Fibroblast of skin of scalp (primary cell): ENCODE data around the gene GALNT10.

ENCODE experiments used
- DNase-seq: peaks from one replicate; pipeline ENCODE4 v3.0.0-alpha.2; 2013

GALNT10 gene

DNA sequence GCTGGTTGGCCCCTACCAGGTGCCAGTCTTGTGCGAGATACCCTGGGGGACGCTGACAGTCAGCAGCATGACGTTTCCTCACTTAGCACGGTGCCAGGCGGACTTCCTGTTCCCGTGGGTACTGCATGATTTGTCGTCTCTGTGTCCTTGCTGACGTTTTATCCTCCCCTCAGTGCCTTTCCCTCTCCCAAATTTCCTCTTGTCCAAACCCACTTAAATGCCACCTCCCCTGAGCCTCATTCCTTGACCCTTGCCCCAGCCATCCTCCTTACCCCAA is 194.6 kb downstream of the GALNT10 start:
- DNase-seq: no peak

DNA sequence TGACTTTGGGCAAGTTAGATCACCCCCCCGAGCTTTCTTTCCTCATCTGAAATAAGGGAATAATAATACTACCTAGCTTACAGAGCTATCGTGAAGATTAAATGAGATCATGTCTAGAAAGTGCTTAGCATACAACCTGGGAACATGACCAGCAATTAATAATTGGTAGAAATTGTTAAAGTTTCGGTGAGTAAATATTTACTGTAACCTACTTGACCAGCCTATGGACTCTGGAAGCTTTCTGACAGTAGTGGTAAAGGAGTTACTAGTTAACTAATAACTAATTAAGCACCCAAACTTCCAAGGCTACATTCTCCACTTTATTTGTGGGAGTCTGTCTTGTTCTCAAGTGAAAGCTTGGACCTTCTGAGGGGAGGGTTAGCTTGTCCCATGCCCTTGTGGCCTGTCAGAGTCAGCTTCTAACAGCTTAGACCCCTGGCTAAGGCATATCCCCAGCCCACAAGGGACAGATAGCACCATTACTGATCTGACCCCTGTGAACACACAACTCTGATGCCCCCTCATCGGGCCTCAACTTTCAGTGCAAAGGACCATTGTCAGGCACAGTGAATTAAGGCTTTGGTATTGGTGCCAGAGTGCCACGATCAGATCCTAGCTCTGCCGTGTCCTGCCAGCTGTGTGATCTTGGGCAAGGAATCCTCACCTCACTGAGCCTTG is 196.6 kb downstream of the GALNT10 start:
- DNase-seq: no peak

DNA sequence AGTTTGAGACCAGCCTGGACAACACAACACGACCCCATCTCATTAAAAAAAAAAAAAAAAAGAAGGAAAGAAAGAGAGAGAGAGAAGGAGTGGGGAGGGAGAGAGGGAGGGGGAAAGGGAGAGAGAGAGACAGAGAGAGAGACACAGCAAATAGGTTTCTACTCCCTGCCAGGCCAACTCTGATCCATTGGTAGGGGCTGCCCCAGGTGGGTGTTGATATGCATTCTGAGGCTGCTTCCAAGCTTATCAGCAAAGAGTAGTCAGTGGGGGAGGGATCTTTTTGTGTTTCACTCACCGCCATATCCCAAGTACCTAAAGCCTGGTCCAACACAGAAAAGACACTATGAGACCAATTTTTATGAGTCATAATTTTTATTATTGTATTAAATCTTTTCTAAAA is 198.3 kb downstream of the GALNT10 start:
- DNase-seq: no peak

DNA sequence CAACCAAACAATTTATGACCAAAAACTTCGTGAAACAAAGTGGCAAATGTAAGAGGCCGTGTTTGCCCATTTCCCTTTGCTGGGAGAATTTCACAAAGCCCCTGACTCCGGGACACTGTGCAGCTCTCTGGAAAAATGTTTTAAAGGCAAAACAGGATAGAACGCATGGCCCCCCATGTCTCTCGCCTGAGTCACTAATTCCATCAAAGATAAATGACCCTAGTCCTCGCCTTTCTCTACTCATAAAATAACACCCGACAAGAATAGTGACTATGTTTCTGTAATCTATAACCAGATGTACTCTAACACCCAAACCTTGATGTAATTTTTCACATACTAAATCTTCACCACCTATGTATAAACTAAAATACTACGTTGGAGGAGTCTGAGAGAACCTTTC is 199.6 kb downstream of the GALNT10 start:
- DNase-seq: peak; percentile 64

DNA sequence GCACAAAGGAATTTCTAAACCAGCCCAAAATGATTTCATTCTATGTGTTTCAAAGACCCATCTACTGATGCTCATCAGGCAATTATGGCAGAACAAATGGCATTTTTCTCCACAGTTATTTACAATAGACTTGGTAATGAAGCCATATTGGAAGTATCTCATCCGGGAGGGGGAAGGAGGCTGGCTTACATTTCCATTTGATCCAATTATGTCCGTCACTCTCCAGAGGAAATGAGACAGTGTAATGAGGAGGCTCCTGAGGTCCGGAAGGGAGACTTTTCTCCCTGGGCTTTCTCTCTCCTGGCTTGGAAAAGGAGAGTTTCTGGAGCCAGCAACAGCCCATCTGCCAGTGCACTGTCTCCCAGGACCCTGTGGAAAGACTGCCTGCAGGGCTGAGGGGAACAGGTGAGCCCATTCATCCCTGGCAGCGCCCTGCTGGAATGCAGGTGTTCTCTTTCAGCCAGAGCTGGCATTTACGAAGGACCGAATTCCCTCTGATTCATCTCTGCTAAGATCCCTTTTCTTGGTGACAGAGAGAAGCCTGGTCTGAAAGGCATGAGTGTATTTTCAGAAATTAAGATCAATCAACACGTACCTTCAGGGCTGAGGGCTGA is 200.3 kb downstream of the GALNT10 start:
- no peak for DNase-seq

DNA sequence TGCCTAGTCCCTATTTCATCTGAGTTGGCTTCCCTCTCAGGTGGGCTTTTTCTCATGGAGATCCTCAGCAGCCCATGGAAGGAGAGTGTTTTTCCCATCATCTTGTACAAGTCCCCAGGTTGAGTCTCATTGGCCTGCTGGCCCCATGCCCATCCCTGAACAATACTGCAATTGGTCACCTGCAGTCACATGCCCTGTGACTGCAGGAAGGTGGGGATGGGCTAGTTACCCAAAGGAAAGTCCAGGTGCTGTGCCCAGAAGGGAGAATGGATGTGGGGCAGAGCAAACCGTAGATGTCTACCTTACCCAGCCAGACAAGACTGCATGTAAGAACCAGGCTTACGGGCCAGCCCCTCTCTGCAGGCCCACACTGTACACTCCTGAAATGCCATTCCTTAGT is 201.3 kb downstream of the GALNT10 start:
- no peak for DNase-seq

DNA sequence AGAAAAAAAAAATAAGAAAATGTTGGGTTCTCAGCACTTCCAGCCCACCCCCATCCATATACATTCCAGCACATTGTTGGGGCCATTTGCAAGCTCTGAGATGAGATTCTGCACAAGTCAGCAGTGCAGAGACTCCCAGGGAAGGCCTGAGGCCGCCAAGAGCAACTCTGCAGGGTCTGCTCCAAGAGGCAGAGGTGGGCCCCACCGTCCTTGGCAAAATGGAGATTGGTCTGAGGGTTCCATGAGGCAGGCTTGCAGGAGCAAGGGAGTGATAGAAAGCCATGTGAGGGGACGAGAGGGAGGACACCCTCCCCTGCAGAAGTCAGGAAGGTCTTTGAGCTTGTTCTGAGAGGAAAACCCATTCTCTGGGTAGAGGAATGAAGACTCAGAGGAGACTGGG is 203.3 kb downstream of the GALNT10 start:
- no peak for DNase-seq

DNA sequence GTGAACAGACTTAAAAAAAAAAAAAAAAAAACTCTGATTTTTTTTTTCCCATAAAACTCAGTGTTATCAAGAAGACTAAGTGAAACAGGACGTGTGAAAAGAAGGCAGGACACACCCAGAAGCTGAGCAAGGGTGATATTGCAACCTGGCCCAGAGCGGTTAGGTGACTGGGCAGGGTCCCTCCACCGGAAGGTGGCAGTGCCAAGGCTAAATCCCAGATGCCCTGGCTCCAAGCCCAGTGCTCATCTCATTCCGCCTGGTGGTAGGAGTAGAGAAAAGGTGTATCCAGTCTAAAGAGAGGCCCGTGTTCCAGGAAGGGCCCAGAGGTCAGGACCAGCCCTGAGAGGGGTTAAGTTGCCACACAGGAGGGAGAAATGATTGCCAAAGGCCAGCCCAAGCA is 203.8 kb downstream of the GALNT10 start:
- DNase-seq: no peak

DNA sequence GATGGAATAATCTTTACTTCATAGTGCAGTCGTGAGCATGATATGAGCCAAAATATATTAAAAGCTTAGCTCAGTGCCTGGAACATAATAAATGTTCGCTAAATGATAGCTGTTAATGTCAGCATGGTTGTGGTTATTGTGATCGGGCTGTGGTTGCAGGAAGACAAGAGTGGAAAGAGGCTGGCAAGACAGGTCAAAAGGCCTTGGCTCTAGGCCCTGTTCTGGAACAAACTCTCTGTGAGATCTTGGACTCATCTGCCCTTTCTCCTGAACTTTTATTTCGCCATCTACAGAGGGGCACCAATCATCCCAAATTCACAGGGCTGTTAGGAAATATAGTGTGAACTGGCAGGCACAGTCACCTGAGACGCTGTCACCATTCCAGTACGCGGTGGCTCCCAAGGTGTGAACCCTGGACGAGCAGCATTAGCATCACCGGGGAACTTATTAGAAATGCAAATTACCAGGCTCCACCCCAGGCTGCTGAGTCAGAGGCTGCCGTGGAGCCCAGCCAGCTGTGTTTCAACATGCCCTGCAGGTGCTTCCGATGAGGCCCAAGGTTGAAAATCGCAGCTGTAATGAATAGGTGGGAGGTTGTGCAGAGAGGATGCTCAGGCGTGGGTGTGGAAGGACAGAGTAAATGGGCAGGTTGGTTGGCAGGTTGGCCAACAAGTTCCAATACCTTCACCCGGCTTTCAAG is 205.0 kb downstream of the GALNT10 start:
- DNase-seq: no peak

DNA sequence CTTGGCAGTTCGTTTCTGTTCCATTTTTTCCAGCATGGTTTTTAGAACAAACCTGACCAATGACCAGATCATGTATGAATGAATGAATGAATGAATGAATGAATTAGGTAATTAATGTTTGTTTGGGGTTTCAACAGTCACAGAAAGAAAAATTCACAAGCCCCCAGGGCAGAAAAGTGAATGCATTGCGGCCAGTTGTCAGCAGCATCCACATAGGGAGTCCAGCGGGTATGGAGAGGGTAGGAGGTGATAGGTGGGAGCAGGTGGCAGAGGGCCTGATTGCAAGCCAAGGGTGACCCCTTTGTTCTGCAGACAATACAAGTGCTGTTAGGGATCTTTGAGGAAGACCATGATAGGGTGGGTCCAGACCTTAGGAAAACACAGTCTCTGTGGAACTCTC is 205.6 kb downstream of the GALNT10 start:
- no peak for DNase-seq

DNA sequence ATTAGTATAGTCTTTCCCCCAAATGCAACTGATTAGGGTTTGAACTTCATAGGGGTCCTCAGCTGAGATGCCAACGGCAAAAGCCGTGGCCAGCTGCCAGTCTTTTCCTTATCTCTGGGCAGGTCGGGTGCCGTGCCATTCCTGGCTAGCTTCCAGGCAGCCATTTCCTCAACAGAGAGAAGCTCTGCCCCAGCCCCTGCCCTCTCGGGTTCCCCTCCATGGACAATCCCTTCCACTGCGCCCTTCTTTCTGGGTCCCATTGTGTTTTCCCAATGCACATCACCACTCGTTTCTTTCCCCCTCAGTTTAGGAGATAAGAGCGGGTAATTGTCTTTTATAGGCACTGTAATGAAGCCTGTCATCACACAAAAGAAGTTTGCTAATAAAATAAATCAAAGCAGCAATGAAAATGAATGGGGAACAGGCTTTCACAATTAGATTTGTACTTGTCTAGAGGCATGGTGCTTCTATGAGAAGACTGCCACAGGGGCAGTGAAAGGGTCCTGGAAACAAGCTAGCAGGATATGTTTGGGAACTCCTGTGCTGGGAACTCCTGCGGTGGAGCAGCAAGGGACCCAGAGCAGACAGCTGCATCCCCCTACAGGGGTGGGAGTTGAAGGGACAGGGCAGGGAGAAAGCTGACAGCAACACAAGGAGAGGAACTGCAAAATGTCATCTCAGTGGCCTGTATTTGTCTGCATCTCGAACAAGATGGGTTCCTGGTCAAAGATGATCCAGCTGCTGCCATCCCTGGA is 207.3 kb downstream of the GALNT10 start:
- DNase-seq: no peak

DNA sequence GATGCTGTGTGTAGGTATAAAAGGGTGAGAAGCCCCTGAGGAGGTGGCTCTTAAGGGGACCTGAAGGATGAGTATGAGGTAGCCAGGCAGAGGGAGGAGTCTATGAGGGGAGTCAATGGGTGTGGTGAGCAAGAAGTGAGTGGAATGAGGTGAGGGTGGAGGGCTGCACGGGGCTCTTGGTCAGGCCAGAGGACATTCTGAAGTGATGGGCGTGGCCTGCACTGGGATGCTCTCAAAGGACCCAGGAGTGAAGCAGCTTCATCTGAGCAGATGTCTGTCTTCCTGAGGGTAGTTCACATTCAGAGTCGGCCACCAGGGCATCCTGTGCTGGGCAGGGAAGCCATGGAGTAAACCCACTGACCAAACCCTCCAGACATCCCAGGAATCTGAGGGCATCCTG is 210.1 kb downstream of the GALNT10 start:
- DNase-seq: no peak

DNA sequence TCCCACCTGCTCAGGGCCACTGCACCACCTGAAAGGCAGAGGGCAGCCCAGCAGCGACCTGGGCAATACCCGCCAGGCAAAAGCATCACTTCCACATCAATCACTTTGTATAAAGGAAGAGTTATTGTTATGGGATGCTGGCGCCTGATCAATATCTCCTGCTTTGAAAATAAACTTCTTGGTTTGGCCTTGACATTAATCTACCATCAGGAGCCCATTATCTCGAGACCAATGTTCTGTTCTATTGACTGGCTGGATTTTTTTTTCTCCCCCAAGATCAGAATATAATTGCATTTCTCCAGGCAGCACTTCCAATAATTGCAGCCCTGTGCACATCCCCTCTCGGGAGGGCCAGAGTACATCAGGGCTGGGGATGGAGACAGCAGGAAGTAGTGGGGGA is 210.8 kb downstream of the GALNT10 start:
- DNase-seq: no peak

DNA sequence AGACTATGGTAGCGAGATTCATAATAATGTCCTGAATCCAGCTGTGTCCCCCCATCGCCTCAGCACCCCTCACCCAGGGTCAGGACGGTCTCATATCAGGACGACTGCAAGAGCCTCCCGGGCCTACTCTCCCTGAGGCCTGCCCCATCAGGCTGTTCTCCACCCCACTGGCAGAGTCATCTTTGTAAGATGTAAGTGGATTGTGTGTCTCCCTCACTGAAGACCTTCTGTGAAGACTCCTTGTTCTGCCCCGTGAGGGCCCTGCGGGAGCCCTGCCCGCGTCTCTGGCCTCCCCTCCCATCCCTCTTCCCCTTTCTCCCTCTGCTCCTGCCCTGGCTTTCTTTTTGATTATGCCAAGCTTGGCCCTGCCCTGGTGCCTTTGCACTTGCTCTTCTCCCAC is 211.4 kb downstream of the GALNT10 start:
- DNase-seq: no peak

DNA sequence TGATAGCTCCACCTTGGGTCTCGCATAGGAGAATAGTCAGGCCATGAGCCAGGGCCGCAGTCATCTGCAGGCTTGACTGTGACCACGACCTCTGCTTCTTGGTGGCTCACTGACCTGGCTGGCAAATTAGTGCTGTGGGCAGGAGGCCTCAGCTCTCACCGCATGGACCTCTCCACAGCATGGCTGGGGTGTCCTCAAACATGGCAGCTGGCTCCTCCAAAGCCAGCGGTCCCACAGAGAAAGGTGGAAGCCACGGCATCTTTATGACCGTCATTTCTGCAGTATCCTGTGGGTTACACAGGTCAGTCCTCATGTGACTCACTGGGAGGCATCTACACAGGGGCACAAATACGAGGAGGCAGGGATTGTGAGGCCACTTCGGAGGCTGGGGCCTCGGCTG is 212.1 kb downstream of the GALNT10 start:
- DNase-seq: no peak

DNA sequence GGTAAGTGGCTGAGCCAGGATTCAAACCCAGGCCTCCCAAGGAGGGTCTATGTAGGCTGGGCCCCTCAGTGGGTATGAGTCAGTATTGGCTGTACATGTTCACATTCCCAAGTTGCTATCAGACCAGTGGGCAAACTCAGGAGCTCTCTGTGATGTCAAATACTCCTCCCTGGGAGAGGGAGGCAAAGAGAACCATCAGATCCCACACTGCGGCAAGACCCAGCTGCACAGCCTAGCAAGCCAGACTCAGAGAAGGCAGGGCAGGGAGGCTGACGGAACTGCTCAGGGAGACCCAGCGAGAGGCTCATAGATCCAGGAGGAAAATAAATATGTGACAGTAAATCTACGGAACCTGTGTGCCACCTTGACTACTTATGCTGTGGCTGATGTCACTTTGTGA is 212.7 kb downstream of the GALNT10 start:
- DNase-seq: peak; percentile 19

DNA sequence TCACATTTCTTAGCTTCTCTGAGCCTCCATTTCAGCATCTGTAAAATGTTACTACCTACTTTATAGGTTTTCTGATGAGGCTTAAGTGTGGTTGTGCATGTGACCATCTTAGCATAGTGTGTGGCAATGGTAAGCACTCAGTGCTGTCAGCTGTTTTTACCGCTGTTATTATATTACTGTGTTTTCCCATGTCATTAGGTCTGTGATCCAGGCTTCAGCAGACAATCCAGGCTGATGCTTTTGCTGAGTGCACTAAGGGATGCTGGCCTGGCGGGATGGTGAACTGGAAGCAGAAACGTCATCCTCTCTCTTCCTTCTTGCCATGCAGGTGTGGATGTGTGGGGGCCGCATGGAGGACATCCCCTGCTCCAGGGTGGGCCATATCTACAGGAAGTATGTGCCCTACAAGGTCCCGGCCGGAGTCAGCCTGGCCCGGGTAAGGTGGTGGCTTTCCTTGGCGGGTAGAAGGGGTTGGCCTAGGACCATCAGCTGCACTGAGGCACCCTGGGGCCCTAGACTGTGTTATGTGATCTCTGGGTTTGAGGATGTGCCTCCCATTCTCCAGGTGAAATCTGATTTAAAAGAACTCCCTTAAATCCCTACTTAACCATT is 213.3 kb downstream of the GALNT10 start:
- DNase-seq: no peak

DNA sequence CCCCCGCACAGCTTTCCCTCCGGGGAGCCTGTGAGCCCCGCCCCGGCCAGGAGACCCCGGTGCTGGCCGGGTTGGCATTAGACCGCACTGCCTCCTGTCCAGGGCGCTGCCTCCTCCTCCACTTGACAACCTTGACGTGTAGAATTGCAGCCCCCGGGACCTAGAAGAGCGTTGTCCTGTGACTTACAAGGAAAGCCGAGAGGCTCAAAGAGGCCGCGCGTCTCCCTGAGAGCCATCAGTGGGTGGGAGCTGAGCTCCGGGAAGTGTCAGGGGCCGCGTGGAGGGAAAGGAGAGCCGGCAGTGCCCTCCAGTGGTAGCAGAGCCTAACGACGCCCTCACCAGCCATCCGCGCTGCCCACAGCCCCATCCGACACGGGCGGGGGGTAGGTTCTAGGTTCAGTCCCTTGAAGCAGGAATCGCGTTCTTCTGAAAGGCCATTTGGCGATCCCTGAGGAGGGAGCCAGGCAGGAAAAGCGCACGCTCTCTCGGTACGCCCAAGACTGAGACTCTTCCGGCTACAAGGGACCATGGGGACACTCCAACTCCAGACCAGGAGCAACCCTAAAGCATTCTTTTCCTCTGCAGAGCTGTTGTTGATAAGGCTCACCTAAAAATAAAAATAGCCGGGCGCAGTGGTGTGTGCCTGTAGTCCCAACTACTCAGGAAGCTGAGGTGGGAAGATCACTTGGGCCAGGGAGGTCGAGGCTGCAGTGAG is 214.7 kb downstream of the GALNT10 start:
- peak; percentile 80 for DNase-seq

DNA sequence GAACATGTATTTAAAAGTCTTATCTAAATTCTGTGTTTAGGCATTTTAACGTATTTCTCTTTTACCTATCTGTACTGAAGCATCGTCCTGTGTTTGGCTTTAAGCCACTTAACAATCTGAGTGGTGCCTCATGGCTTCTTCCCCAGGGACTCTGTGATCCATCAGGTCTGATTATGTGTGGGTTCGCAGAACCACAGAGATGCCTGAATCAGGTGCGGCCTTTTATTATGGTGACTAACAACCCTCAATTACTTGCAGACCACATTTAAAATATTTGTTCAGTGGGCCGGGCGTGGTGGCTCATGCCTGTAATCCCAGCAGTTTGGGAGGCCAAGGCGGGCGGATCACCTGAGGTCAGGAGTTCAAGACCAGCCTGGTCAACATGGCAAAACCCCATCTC is 215.7 kb downstream of the GALNT10 start:
- no peak for DNase-seq

DNA sequence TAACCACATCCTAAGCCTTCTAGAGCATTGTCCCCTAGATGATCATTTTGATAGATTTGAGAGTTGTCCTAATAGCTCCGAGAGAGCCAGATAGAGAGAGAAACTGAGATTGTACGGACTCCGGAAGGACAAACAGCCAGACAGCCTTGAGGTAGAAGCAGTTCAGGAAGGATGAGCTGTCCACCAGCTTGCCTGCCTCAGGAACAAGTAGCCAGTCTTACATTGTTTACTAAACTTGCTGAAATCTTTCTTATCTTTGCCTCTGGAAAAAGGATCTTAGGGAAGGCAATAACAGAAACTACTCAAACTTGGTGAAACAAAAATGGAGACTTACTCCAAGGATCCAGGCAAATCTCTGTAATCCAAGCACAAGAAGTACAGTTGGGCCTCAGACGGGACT is 216.3 kb downstream of the GALNT10 start:
- DNase-seq: no peak

DNA sequence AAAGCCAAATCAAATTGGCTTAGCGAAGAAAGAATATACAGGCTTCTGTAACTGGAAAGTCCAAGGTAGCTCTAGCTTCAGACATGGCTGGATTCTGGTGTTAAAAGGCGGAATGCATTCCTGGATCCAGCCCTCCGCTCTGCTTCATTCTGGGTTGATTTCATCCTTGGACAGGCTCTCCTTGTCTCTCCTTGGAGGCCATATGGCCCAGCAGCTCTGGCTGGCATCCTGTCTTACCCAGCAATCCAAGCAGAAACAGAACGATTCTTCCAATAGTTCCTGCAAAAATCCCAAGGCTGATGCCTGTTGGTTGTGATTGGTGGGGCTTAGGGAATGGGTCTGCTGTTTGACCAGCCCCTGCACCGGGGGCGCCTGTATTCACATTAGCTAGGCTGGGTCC is 218.3 kb downstream of the GALNT10 start:
- no peak for DNase-seq

DNA sequence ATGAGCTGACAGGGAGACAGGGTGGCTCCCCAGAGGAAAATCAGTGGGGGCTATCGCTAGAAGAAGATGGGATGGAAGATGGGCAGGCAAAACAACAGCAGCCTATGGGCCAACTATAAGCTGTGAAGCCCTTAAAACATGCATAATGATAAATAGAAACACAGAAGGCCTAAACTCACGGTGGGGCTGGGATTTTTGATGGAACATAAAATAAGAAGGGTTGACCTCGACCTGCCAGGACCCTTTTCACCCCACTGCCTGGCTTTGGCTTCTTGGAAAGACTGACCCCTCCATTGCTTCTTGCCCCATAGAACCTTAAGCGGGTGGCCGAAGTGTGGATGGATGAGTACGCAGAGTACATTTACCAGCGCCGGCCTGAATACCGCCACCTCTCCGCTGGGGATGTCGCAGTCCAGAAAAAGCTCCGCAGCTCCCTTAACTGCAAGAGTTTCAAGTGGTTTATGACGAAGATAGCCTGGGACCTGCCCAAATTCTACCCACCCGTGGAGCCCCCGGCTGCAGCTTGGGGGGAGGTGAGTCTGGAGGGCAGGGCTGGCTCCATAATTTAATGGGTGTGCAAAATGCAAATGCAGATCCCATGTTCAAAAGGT is 218.8 kb downstream of the GALNT10 start:
- DNase-seq: no peak
